ENCODE results near the gene FBXL19.

The FBXL19 gene

DNA sequence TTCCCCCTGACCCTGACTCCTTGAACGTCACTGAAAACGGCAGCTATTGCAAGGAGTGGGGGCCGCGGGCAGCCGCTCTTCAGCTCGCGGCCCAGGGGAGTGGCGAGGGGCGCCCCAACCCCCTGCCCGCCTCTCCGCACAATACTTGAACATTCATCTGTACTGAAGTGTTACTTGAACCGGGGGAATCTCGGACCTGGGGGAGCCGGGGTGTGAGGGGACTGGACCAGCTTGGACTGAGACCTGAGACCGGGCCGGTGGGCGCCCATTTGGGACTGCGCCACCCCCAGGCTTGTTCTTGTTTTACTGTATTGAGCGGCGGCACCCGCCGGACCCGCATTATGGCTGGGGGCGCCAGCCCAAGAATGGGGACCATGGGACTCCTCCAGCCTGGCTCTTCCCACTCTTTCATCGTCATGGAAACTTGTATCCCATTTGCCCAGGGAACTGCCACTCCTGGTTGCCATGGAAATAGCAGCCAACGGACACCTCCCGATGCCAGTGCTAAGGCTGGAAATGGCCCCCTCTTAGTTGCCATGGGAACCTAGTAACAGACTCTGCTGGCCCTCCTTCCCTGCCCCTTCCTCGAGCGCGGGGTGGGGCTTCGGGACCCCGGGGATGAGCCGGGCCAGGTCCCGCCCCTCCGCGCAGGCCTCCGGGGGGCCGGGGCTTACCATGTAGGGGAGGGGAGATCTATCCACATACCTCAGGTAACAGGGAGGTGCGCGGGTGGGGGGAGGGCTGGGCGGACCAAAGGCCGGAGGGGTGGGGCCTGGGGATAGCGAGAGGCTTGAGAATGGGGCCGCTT lies 24.7 kb downstream of the FBXL19 start:
- peak; percentile 95 for DNase-seq

DNA sequence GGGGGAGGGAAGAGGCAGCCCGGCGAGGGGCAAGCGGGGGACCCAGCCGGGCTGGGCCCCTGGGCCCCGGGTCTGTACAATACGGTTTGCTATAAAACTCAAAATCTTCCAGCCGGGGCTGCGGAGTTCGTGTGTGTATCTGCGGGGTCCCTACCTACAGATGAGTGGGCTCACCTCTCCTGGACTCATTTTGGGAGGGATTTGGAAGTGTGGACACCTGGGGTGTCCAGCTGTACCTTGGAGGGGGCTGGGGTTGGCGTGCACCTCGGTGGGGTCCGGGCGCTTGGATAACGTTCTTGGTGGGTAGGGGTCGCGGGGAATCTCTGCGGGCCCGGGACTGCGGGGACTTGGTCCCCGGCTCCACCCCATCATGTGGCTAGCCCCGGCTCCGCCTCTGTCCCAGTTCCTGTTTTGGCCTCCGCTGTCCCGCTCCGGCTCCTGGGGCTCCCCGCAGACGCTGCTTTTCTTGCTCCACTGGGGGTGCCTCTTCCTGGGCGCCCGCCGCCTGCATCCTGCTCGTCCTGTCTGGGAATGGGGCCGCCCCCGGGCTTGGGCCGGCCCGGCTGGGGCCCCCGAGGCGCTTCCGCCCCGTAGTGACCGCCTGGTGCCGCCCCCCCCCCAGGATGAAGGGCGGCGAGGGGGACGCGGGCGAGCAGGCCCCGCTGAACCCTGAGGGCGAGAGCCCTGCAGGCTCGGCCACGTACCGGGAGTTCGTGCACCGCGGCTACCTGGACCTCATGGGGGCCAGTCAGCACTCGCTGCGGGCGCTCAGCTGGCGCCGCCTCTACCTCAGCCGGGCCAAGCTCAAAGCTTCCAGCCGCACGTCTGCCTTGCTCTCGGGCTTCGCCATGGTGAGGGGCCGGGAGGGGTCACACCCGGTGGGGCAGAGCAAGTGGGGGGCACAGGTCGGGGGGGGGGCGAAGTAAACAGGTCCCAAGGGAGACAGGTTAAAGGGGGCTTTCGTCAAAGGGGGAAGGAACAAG lies 25.6 kb downstream of the FBXL19 start, which contains the start of gene ORAI3:
Gene ORAI3, plus strand, starts transcription at position 402 of the 983 bp plus-strand sequence. Its CDS starts 222 bp downstream, at position 624.
- peak; percentile 29 for DNase-seq

DNA sequence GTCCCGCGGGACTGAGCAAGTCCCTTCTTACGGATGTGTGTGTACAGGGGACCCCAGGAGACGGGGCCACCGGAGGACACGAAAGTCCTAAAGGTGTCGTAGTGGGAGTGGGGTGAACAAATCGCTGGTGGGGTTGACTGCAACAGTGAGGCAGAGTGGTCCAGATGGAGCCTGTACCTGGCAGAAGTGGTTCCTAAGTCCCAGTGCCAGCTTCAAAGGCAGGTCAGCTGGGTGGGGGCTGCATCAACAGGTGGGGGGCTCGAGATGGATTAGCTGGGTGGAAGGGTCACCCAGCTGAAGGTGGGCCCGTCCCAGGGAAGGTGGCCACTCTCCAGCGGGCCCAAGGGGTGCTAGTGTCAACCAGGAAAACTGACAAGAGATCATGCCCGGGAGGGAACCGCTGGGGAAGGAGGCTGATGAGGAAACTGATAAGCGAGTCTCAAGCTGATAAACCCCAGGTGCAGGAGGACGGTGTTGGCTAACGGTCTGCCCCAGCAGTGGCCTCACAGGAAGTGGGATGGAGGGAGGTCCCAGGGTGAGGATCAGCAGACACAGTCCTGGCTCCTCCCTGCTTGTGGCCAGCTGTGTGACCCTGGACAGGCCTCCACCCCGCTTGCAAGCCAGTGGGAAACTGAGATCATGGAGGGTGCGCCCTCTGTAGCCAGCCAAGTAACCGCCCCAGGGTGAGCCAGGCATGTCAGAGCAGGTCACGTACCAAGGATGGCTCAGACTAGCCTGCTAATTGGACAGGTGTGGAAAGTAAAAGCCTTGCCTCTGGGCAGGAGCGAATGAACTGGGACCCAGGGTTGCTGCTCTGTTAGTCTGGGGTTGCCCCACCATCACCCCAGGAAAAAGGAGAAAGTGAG lies 26.5 kb downstream of the FBXL19 start:
- peak; percentile 64 for DNase-seq

DNA sequence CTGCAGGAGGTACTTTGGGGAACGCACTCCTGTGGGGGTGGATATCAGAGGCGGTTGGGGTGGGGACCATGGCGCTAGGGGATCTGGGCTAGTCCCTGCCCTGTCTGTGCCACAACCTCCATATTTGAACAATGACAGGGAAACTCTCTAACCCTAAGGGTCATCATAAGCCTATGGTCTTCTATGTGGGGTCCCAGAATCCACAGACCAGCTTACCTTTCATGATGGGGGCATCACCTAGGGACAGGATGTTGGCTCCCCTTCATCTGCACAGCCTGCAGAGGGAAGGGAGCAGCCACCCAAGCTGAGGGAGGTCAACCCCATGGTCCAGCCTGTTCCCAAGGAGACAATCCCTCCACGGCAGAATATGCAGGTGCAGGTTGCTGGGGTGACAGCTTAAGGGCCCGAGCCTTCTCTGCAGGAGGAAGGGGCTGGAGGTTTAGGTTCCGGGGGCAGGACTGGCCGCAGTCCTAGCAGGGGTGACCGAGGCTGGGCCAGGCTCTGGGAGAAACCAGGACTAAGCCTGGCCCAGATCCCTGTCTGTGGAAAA lies 27.2 kb downstream of the FBXL19 start:
- DNase-seq: no peak

DNA sequence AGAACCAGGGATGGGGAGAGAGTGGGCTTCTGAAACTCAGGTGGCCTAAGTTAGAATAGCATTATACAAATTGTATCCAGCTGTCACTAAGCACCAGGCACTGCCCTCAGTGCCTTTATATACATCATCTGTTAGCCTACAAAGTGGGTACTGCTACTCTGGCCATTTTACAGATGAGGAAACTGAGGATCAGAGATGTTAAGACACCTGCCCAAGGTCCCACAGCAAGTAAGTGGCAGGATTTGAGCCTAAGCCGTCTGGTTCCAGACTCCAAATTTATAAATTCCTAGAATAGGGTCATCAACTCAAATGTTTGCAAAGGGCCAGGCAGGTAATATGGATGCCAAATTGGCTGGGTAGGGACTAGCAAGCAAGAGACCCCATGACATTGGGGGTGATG lies 27.8 kb downstream of the FBXL19 start:
- no peak for DNase-seq

DNA sequence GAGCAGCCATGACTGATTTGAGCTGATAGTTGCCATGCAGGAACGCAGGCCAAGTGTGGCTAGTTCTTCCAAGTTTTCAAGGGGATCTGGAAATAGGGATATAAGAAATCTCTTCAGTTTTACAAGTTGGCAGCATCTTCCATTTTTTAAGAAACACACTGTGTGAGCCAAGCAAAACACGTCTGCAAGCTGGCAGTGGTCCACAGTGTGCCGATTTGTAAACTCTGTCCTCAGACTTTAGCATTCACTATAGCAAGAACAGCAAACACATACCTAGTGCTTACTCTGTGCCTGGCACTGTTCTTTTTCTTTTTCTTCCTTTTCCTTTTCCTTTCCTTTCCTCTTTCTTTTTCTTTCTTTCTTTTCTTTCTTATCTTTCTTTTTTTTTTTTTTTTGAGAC lies 28.4 kb downstream of the FBXL19 start:
- DNase-seq: no peak

DNA sequence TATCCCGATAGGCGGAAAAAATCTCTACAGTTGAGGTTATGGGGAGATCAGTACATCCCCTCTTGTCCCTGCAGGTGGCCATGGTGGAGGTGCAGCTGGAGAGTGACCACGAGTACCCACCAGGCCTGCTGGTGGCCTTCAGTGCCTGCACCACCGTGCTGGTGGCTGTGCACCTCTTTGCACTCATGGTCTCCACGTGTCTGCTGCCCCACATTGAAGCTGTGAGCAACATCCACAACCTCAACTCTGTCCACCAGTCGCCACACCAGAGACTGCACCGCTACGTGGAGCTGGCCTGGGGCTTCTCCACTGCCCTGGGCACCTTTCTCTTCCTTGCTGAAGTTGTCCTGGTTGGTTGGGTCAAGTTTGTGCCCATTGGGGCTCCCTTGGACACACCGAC lies 29.7 kb downstream of the FBXL19 start:
- DNase-seq: no peak

DNA sequence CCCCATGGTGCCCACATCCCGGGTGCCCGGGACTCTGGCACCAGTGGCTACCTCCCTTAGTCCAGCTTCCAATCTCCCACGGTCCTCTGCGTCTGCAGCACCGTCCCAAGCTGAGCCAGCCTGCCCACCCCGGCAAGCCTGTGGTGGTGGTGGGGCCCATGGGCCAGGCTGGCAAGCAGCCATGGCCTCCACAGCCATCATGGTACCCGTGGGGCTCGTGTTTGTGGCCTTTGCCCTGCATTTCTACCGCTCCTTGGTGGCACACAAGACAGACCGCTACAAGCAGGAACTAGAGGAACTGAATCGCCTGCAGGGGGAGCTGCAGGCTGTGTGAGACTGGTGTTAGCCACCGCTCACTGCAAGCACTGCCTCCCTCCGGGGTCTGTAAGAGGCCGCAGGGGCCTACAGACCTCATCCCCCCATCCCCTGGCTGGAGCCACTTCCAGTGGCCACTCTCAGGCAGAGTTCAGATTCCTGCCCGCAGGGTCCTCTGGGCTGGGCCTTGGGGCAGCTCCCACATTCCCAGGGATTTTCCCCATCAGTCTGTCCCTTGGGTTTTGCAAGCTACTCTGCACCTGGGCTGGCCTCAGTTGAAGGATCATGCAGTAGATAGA lies 30.2 kb downstream of the FBXL19 start:
- peak; percentile 19 for DNase-seq

DNA sequence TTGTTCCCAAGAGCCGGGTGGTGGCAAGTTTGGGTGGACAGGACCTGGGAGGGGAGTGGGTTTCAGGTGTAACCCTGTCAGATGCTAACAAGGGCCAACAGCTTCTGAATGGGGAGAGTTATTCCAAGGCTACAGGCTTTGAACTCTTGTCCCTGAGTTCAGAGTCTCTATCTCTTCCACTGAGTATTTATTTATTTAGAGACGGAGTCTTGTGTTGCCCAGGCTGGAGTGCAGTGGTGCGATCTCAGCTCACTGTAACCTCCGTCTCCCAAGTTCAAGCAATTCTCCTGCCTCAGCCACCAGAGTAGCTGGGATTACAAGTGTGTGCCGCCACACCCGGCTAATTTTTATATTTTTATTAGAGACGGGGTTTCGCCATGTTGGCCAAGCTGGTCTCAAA lies 31.6 kb downstream of the FBXL19 start:
- no peak for DNase-seq

DNA sequence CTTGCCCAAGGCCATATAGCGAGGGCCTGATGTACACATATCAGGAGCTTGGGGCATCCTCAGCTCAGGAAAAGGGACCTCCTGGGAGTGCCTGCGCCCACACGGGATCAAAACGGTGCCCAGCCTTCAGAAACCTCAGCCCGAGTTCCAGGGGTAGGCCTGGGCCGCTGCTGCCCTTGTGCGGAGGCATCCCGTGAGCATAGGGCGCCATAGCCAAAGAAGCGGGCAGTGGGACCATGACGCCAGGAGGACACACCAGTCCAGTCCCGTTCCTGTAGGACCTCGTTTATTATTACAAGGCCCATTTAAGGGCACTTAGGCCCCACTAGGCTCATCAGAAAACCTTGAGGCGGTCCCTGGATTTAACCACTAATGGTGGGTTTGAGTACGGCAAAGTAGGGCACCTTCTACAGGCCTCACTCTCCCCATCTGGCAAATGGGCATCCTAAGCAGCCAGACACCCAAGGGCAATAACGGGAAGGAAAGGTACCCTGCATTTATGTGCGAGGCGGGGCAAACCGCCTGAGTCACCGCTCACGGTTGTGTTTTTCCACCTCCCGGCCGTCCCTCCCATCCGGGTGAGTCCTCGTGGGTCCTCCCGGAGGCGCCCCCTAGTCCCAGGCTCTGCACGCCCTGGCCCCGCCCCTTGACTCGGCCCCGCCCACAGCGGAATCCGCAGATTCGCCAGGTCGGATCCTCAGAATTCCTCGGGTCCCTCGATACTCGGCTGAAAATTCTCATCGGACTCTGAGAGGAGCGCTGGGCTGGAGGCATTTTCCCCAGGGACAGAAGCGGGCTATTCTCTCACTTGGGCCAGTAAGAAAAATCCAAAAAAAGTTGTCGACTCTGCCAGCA lies 33.5 kb downstream of the FBXL19 start:
- peak; percentile 71 for DNase-seq

DNA sequence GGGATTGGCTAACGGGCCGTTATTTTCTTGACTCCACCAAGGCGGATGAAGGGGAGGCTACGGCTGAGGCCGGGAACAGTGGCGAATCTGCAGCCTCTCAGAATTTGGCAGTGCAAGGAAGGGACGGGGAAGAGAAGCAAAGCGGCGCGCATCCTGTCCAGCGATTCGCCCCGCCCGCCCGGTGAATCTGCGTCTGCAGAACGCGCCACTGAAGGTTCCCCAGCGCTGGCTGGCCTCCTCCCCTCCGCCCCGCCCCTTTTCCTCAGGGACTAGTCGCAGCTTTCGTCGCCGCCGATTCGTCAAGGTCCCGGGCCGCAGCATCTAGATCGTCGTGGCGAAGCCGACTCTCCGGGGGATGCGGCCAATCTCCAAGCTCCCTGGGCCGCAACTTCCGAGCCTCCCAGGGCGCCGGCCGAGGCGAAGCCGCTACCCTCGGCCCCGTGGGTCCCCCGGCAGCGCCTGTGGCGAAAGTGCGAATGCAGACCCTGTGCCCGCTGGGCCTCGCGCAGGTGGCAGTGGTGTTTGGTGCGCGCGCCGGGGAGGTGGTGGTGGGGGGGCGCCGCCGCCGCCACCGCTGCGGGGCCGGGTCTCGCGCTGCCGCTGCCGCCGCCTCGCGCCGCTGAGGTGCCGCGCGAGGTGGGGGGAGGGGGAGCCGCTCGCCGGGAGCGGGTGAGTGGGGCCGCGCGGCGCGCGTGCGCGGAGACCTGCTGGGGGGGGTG lies 34.2 kb downstream of the FBXL19 start, which contains the start of gene SETD1A:
Gene SETD1A, plus strand, starts transcription at position 299 of the 719 bp plus-strand sequence. CDS start 978 bp downstream, outside the sequence.
- peak; percentile 82 for DNase-seq

DNA sequence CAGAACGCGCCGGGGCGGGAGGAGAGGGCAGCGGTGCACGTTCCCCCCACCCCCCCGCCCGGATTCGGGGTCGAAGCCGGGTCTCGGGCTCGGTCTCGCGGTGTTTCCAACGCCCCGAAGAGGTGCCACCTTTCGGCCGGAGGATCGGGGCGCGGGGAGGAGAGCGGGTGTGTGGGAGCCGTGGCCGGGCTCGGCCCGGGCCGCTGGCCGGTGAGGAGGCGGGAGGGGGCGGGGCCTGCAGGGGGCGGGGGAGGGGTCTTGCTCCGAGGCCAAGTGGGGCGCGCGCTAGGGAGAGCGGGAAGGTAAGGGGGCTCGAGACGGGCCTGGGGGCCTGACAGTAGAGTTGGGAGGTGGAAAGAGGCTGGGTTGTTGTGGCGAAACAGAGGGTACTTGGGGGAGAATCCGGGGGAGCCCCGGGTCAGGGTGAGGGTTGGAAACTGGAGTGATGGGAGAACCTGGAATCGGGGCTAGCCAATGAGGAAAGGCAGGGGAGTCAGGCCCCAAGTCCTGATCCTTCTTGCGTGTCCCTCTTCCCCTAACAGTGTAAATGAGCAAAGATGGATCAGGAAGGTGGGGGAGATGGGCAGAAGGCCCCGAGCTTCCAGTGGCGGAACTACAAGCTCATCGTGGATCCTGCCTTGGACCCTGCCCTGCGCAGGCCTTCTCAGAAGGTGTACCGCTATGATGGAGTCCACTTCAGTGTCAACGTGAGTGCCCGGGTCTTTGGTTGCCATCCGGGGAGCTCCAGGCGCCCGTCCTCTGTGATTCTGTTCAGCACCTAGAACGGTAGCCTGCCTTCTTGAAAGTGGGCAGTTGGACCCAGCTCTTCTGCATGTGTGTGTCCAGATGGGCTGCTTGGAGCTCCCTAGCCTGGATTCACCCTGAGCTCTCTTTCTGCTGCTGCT lies 35.1 kb downstream of the FBXL19 start:
- no peak for DNase-seq

DNA sequence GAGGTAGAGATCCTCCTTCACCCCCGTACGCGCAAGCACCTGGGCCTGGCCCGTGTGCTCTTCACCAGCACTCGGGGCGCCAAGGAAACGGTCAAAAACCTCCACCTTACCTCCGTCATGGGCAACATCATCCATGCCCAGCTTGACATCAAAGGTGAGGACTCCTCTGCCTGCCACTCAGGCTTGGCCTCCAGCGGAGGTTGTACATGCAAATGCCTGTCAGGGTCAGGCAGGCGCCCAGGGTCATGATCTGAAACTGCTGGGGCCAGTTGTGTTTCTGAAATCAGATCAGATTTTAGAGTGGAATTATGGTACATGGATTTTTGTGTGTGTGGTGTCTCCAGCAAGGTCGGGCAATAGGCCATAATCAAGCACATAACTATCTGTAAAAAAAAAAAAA lies 38.0 kb downstream of the FBXL19 start:
- no peak for DNase-seq

DNA sequence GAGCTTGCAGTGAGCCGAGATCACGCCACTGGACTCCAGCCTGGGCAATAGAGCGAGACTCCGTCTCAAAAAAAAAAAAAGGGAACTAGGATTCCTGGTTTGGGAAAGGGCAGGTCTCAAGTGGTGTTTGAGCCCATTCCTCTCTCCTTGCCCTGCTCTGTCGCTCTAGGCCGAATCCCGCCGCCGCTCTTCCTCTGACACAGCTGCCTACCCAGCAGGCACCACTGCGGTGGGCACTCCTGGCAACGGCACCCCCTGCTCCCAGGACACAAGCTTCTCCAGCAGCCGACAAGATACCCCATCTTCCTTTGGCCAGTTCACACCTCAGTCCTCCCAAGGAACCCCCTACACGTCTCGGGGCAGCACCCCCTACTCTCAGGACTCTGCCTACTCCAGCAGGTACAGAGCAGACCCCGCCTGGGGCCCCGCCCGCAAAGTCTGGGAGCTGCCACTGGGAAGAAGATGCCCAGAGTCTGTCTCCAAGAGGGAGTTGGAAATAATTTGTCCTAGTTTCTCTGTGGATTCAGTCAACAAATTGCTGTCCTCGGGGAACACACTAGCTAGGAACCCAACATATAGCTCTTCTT lies 40.6 kb downstream of the FBXL19 start:
- DNase-seq: no peak

DNA sequence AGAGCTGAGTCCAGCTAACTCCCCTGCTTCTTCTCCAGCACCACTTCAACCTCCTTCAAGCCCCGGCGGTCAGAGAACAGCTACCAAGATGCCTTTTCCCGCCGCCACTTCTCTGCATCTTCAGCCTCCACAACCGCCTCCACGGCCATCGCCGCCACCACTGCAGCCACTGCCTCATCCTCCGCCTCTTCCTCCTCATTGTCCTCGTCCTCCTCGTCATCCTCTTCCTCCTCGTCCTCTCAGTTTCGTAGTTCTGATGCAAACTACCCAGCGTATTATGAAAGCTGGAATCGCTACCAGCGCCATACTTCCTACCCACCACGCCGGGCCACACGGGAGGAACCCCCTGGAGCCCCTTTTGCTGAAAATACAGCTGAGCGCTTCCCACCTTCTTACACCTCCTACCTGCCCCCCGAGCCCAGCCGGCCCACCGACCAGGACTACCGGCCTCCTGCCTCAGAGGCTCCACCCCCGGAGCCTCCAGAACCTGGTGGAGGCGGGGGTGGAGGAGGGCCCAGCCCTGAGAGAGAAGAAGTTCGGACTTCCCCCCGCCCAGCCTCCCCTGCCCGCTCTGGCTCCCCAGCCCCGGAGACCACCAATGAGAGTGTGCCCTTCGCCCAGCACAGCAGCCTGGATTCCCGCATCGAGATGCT lies 41.3 kb downstream of the FBXL19 start:
- DNase-seq: no peak

DNA sequence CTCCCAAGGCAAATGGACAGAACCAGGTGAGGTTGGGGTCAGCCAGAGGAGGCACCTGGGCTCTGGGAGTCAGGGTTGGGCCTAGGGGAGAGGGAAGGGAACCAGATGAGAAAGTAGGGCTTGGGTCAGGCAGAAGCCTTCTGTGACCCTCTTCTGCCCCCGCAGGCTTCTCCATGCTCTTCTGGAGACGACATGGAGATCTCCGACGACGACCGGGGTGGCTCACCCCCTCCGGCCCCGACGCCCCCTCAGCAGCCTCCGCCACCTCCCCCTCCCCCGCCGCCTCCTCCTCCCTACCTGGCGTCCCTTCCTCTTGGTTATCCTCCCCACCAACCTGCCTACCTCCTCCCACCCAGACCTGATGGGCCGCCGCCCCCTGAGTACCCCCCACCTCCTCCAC lies 42.1 kb downstream of the FBXL19 start:
- DNase-seq: no peak

DNA sequence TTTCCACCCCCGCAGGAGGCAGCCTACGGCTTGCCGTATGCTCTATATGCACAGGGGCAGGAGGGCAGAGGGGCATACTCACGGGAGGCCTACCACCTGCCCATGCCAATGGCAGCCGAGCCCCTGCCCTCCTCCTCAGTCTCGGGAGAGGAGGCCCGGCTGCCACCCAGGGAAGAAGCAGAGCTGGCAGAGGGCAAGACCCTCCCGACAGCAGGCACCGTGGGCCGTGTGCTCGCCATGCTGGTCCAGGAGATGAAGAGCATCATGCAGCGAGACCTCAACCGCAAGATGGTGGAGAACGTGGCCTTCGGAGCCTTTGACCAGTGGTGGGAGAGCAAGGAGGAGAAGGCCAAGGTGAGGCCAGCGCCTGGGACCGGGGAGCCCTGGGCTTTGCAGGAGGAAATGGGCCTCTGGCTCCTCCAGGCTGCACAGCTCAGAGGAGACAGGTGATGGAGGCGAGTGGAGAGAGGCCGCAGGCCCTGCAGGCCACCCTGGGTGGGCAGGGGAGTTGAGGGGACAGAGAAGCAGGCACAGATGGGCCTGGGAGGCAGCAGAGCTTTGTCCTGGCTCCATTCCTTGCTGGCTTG lies 42.8 kb downstream of the FBXL19 start:
- no peak for DNase-seq

DNA sequence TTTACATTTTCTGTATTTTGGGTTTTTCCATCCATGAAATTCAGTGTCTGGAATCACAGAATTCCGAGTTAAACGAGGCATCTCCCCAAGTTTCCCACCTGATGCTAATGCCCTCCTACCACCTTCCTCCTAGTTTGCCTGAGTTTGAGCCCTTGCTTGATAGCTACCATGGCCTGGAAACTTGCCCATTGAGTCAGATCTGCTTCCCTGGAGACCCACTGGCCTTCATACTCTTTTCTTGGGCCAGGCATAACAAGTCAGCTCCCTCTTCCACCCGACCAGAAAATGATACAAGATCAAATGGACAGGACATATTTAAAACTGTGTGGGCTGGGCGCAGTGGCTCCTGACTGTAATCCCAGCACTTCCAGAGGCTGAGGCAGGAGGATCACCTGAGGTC lies 44.4 kb downstream of the FBXL19 start:
- no peak for DNase-seq
